Activated naive CD4-positive, alpha-beta T cell treated with anti-CD3 and anti-CD28 coated beads, Interleukin-2, amount 10 ng/mL, durations not matched to agents 5 hours and 36 hours (primary cell): ENCODE results near the gene PDLIM1. TPM values are rescaled to one million over a fixed set of nuclear protein-coding genes. Genes with fewer than 3 reads are reported as not detected.

Experiments
- total RNA-seq, 2 experiments: library from RNA; stranded (reverse); gene quantifications; one replicate each; pipeline ENCODE4 v1.2.3, GENCODE V29; 2021

PDLIM1 gene
- 10 to 100 TPM; 20.6 to 21.0 TPM for total RNA-seq

GRCh38 chr10:95290461-95291364 lies at the start of gene PDLIM1:
Gene PDLIM1, minus strand, starts transcription at chr10:95291003. Its CDS starts 88 bp downstream, at chr10:95290915.

GRCh38 chr10:95193944-95194343 lies 96.9 kb downstream of the PDLIM1 start, which contains the start of gene ACSM6:
Gene ACSM6, plus strand, starts transcription at chr10:95194238. Its CDS starts 248 bp downstream, at chr10:95194486.

Other genes starting within 250 kb of the PDLIM1 start
- gene CYP2C8, start 221.5 kb downstream of the PDLIM1 start, total RNA-seq: not detected
- not detected for gene ACSM6, start 96.8 kb downstream of the PDLIM1 start, total RNA-seq